ENCODE measurements around the gene RPS6KC1. TPM values are rescaled to one million over a fixed set of nuclear protein-coding genes. Genes with fewer than 3 reads are reported as not detected.

The RPS6KC1 gene
- total RNA-seq, 2 experiments from 2014 or later, result 6.2 to 7.0 TPM

- Histone ChIP-seq H3K4me1 (ENCODE audit: insufficient read depth, low read length) (peaks cover 17% of the 10 kb centered on the region), H3K9me3 (ENCODE audit: control insufficient read depth in 1 of 2, insufficient read depth in 1 of 2, low read length in 2 of 2) (peaks cover 0 to 5% of the 10 kb centered on the region in 2 experiments), H3K27me3 (ENCODE audit: control insufficient read depth in 1 of 2, insufficient read depth in 2 of 2, low read length in 2 of 2) (peaks cover 0 to 7% of the 10 kb centered on the region in 2 experiments), H3K36me3 (ENCODE audit: insufficient read depth, low read length) (no peaks in the 10 kb centered on the region), H3K27ac (ENCODE audit: low read depth in 1 of 2, low read length in 2 of 2) (no peak overlapping the region), H3K4me3 (ENCODE audit: low read length) (no peak overlapping the region)
- Mint-ChIP-seq H3K36me3 (ENCODE audit: low read depth) (peaks cover 14% of the 10 kb centered on the region), H3K27ac (no peak overlapping the region), H3K27me3 (peaks cover 14% of the 10 kb centered on the region), H3K4me1 (ENCODE audit: low read depth) (peaks cover 42% of the 10 kb centered on the region), H3K9me3 (peaks cover 3% of the 10 kb centered on the region), H3K4me3 (peak overlapping the region; percentile 74)
- CTCF ChIA-PET, result no interaction called here
- TF ChIP-seq, protein P1, sequence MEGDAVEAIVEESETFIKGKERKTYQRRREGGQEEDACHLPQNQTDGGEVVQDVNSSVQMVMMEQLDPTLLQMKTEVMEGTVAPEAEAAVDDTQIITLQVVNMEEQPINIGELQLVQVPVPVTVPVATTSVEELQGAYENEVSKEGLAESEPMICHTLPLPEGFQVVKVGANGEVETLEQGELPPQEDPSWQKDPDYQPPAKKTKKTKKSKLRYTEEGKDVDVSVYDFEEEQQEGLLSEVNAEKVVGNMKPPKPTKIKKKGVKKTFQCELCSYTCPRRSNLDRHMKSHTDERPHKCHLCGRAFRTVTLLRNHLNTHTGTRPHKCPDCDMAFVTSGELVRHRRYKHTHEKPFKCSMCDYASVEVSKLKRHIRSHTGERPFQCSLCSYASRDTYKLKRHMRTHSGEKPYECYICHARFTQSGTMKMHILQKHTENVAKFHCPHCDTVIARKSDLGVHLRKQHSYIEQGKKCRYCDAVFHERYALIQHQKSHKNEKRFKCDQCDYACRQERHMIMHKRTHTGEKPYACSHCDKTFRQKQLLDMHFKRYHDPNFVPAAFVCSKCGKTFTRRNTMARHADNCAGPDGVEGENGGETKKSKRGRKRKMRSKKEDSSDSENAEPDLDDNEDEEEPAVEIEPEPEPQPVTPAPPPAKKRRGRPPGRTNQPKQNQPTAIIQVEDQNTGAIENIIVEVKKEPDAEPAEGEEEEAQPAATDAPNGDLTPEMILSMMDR (IDR thresholded peaks at IDR 0.05), result no peak
- ATAC-seq (ENCODE audit: poor library complexity) (no peak), DNase-seq (no peak)
- intact Hi-C loops (cut with DNase I, micrococcal nuclease), result loop anchor here in 1 of 2 experiments (2.0 kb wide), 1 partner anchor 261 kb away; no protein-coding TSS in a partner anchor
- POLR2A ChIA-PET, result no interaction called here
Observed at GRCh38 chr1:213053455-213053854, 2.4 kb downstream of the RPS6KC1 start.

DNA sequence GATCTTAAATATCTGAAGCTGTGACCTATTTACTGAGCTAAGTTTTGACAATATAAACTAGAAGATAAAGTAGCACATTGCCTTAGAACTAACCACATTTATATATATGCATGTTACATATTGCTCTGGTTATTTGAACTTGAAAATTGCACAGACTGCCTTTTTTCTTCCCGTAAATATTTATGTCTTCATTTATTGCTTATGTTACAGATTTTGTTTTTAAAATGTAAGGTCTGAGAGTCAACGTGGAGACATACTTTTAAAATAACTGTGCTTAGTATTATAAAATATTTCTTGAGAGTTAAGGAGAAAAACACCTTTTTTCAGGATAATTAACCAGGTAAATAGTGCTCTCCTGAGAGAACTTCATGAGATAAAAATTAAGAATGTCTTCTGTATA, 3.1 kb downstream of the RPS6KC1 start:
- no peak overlapping the region for H3K27ac Mint-ChIP-seq
- peaks cover 44% of the 10 kb centered on the region for H3K4me1 Mint-ChIP-seq (ENCODE audit: low read depth)
- Histone ChIP-seq H3K4me3 (ENCODE audit: low read length) (no peak overlapping the region), H3K27me3 (ENCODE audit: control insufficient read depth in 1 of 2, insufficient read depth in 2 of 2, low read length in 2 of 2) (peaks cover 0 to 5% of the 10 kb centered on the region in 2 experiments), H3K36me3 (ENCODE audit: insufficient read depth, low read length) (no peaks in the 10 kb centered on the region), H3K27ac (ENCODE audit: low read depth in 1 of 2, low read length in 2 of 2) (no peak overlapping the region), H3K4me1 (ENCODE audit: insufficient read depth, low read length) (peaks cover 17% of the 10 kb centered on the region), H3K9me3 (ENCODE audit: control insufficient read depth in 1 of 2, insufficient read depth in 1 of 2, low read length in 2 of 2) (peaks cover 0 to 5% of the 10 kb centered on the region in 2 experiments)
- intact Hi-C loops (cut with DNase I, micrococcal nuclease), result no loop called here
- POLR2A ChIA-PET, result no interaction called here
- peaks cover 3% of the 10 kb centered on the region for H3K9me3 Mint-ChIP-seq
- TF ChIP-seq, protein P1 (IDR thresholded peaks at IDR 0.05), result no peak
- CTCF ChIA-PET, result no interaction called here
- H3K27me3 Mint-ChIP-seq, result peaks cover 7% of the 10 kb centered on the region
- H3K36me3 Mint-ChIP-seq (ENCODE audit: low read depth), result peaks cover 14% of the 10 kb centered on the region
- ATAC-seq (ENCODE audit: poor library complexity) (no peak), DNase-seq (no peak)
- H3K4me3 Mint-ChIP-seq, result no peak overlapping the region

- Histone ChIP-seq H3K9me3 (ENCODE audit: control insufficient read depth in 1 of 2, insufficient read depth in 1 of 2, low read length in 2 of 2) (peaks cover 0 to 5% of the 10 kb centered on the region in 2 experiments), H3K36me3 (ENCODE audit: insufficient read depth, low read length) (no peaks in the 10 kb centered on the region), H3K4me1 (ENCODE audit: insufficient read depth, low read length) (peaks cover 17% of the 10 kb centered on the region), H3K27me3 (ENCODE audit: control insufficient read depth in 1 of 2, insufficient read depth in 2 of 2, low read length in 2 of 2) (no peaks in the 10 kb centered on the region), H3K27ac (ENCODE audit: low read depth in 1 of 2, low read length in 2 of 2) (no peak overlapping the region), H3K4me3 (ENCODE audit: low read length) (no peak overlapping the region)
- intact Hi-C loops (cut with DNase I, micrococcal nuclease), result no loop called here
- ChIA-PET POLR2A (no interaction called here), CTCF (no interaction called here)
- TF ChIP-seq, protein P1 (IDR thresholded peaks at IDR 0.05), result no peak
- no peak overlapping the region for H3K4me3 Mint-ChIP-seq
- peaks cover 46% of the 10 kb centered on the region for H3K4me1 Mint-ChIP-seq (ENCODE audit: low read depth)
- no peak overlapping the region for H3K27ac Mint-ChIP-seq
- DNase-seq (no peak), ATAC-seq (ENCODE audit: poor library complexity) (no peak)
- peaks cover 3% of the 10 kb centered on the region for H3K9me3 Mint-ChIP-seq
- peaks cover 14% of the 10 kb centered on the region for H3K36me3 Mint-ChIP-seq (ENCODE audit: low read depth)
- peaks cover 4% of the 10 kb centered on the region for H3K27me3 Mint-ChIP-seq
Observed at GRCh38 chr1:213054733-213055591, 3.9 kb downstream of the RPS6KC1 start.

Measured in CD4-positive, alpha-beta T cell (primary cell).